Effector CD8-positive, alpha-beta T cell (primary cell): ENCODE data around the gene SLC41A3.
"Not testable (repeated sequence)": the region's sequence is repeated elsewhere in the genome, so short reads cannot be mapped to it uniquely, and the experiment has no call there.

Experiments
- DNase-seq: peaks from one replicate; lab custom pipeline; 2025; lab: John Stamatoyannopoulos, UW

The SLC41A3 gene

DNA sequence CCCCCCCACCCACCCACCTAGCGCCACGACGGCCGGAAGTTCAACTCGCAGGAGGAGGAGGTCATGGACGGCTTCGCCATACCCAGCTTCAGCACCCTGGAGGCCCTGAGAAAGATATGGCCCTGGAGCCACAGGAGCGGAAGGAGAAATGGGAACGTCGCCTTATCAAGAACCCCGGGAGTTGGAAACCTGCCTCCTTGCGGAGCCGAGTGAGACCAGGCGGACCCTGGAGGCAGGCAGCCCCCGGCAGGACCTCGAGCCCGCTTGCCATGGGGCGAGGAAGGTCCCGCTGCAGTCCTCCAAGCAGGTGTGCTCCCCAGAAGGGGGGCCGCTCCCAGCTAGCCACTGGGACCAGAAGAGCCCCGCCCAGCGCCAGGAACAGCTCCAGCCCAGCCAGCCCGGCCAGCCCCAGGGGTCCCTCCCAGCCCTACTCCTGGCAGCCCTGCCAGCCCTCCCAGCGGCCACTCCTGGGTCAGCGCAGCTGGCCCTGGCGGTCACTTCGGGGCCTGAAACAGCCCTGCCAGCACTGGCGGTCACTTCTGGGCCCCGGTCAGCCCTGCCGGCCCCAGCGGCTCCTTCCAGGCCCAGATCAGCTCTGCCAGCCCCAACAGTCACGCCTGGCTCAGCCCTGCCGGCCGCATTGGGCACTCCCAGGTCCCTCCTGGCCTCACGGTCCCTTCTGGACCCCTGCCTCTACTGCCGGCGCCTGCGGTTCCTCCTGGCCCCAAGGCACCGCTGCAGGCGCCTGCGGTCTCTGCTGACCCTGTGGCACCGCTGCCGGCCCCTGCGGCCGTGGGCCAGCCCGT, 125.2 kb downstream of the SLC41A3 start:
- no peak for DNase-seq

GRCh38 chr3:125957674-125958510, 126.0 kb downstream of the SLC41A3 start:
- no peak for DNase-seq

GRCh38 chr3:125957020-125957419, 126.9 kb downstream of the SLC41A3 start:
- DNase-seq, result not testable (repeated sequence)
